HG03196 (cell line): Measurements from ENCODE around the gene ZNF92.
"Not testable (repeated sequence)": the region's sequence is repeated elsewhere in the genome, so short reads cannot be mapped to it uniquely, and the experiment has no call there.

Source experiments
- ATAC-seq: cut with Tn5 transposase; IDR thresholded peaks from one replicate; pipeline ENCODE4 v1.9.1; 2021; ENCODE audit not compliant: unreplicated experiment

The ZNF92 gene

GRCh38 chr7:65423286-65423685, 49.6 kb downstream of the ZNF92 start:
- not testable (repeated sequence) for ATAC-seq

- ATAC-seq, result no peak
These were observed 56.1 kb downstream of the ZNF92 start for GRCh38 chr7:65429642-65430343.

- ATAC-seq, result no peak
These were observed 56.9 kb downstream of the ZNF92 start for GRCh38 chr7:65430344-65431186.

- ATAC-seq, result no peak
These were observed 60.7 kb downstream of the ZNF92 start for GRCh38 chr7:65434307-65434706.

- no peak for ATAC-seq
These were observed 62.5 kb downstream of the ZNF92 start for GRCh38 chr7:65436163-65436562.

- no peak for ATAC-seq
These were observed 64.9 kb downstream of the ZNF92 start for GRCh38 chr7:65438598-65438997.

- no peak for ATAC-seq
These were observed 67.4 kb downstream of the ZNF92 start for GRCh38 chr7:65441010-65441409.

GRCh38 chr7:65444205-65444842, 70.7 kb downstream of the ZNF92 start:
- no peak for ATAC-seq

- ATAC-seq, result no peak
These were observed 71.5 kb downstream of the ZNF92 start for GRCh38 chr7:65444899-65445823.

- not testable (repeated sequence) for ATAC-seq
These were observed 73.4 kb downstream of the ZNF92 start for GRCh38 chr7:65447041-65447440.

GRCh38 chr7:65448816-65449504, 75.3 kb downstream of the ZNF92 start:
- no peak for ATAC-seq

GRCh38 chr7:65449505-65449852, 75.8 kb downstream of the ZNF92 start:
- ATAC-seq, result no peak
